ENCODE measurements around the gene FAM184A. TPM values are rescaled to one million over a fixed set of nuclear protein-coding genes. Genes with fewer than 3 reads are reported as not detected.

FAM184A gene
- total and polyA plus RNA-seq, 2 of the 8 experiments (the other 6 are each of a cell fraction or from before 2014, with no cell fraction given) = 6.3 to 11.3 TPM

- H4K20me1 ChIP-seq (replicated peaks in 1 of 2; ENCODE audit: control insufficient read depth in 1 of 2, insufficient read depth in 2 of 2, low read length in 2 of 2) = peaks cover 0 to 8% of the 10 kb centered on the region in 2 experiments
- no peak overlapping the region for H2BK15ac ChIP-seq (ENCODE audit: low read length)
- no peak for DNase-seq (ENCODE audit: low read depth in 1 of 2, low spot score in 2 of 2)
These were observed 147.8 kb downstream of the FAM184A start for GRCh38 chr6:118930680-118931079.

More at GRCh38 chr6:118930680-118931079, 147.8 kb downstream of the FAM184A start:
- Histone ChIP-seq H3K9ac (replicated peaks in 1 of 4; ENCODE audit: extremely low read depth in 1 of 4, low read depth in 3 of 4, low read length in 3 of 4) (no peak overlapping the region), H4K91ac (replicated peaks; ENCODE audit: insufficient read length, low read length) (no peak overlapping the region), H2BK12ac (ENCODE audit: low read depth, low read length) (no peak overlapping the region), H4K8ac (ENCODE audit: extremely low read depth, insufficient read depth, low read length) (no peak overlapping the region), H3K4me2 (ENCODE audit: insufficient read depth in 1 of 2, low read depth in 2 of 2, low read length in 2 of 2) (no peak overlapping the region), H2AFZ (ENCODE audit: low read length) (no peak overlapping the region), H3K79me2 (ENCODE audit: control insufficient read depth in 1 of 2, insufficient read depth in 2 of 2, low read length in 2 of 2) (peaks cover 0 to 21% of the 10 kb centered on the region in 2 experiments; a peak in 2 of 4 replicates), H3K4me1 (replicated peaks in 1 of 4; ENCODE audit: control insufficient read depth in 3 of 4, insufficient read depth in 4 of 4, low read length in 3 of 4) (peaks cover 0 to 2% (median 0%) of the 10 kb centered on the region in 4 experiments; a peak in 2 of 7 replicates), H3K23ac (ENCODE audit: insufficient read length) (no peak overlapping the region), H3K18ac (ENCODE audit: extremely low read depth, low read length) (no peak overlapping the region), H2BK5ac (ENCODE audit: low read depth, low read length) (no peak overlapping the region), H4K5ac (ENCODE audit: insufficient read length, low read depth, low read length) (no peak overlapping the region), H2BK20ac (ENCODE audit: low read length) (no peak overlapping the region), H3K4ac (replicated peaks; ENCODE audit: insufficient read length, low read depth, low read length) (no peak overlapping the region), H3K4me3 (ENCODE audit: extremely low read depth in 1 of 4, insufficient read depth in 2 of 4, low read depth in 3 of 4, low read length in 4 of 4) (no peak overlapping the region), H2BK120ac (replicated peaks; ENCODE audit: low read depth, low read length) (no peak overlapping the region), H2AK5ac (ENCODE audit: low read depth, low read length) (no peak overlapping the region), H3K79me1 (ENCODE audit: low read depth, low read length) (no peaks in the 10 kb centered on the region), H3K9me3 (ENCODE audit: insufficient read depth in 2 of 2, low read depth in 1 of 2, low read length in 1 of 2) (no peaks in the 10 kb centered on the region), H3K36me3 (ENCODE audit: control insufficient read depth in 2 of 4, insufficient read depth in 4 of 4, low read length in 3 of 4) (peaks cover 0 to 24% (median 8%) of the 10 kb centered on the region in 4 experiments; a peak in 4 of 8 replicates), H3K56ac (replicated peaks; ENCODE audit: insufficient read length, low read depth, low read length) (no peak overlapping the region), H3K27me3 (replicated peaks in 1 of 4; ENCODE audit: control insufficient read depth in 3 of 4, extremely low read depth in 1 of 4, insufficient read depth in 3 of 4, low read length in 3 of 4) (no peaks in the 10 kb centered on the region), H3K23me2 (ENCODE audit: low read depth, low read length) (no peaks in the 10 kb centered on the region; the same call in 1 of the 2 replicates), H3K27ac (ENCODE audit: low read depth, low read length) (no peak overlapping the region), H3K14ac (ENCODE audit: insufficient read length) (no peak overlapping the region)
- CTCF ChIA-PET (ENCODE audit: partially characterized antibody) = no interaction called here
- WGBS, 2 experiments (ENCODE audit: extremely low coverage in 1 of 2, insufficient coverage in 1 of 2, insufficient read length in 1 of 2, insufficient replicate concordance in 2 of 2, low coverage in 1 of 2, low lambda C conversion rate in 2 of 2, missing lambda C conversion rate in 1 of 2) = 96% methylated on average over 3 of the region's 3 CpGs; no CpG with 5 or more reads in 1 of the 2 experiments
- FAIRE-seq = no peak
- POLR2A ChIA-PET (ENCODE audit: partially characterized antibody) = no interaction called here
- TF ChIP-seq TEAD4 (IDR thresholded peaks at IDR 0.05; ENCODE audit: low read depth, low read length) = peak; percentile 60; the same call in 1 of the 2 replicates
- no peak for TF ChIP-seq NANOG (IDR thresholded peaks at IDR 0.05; ENCODE audit: insufficient read depth, low read depth, low read length, poor library complexity, severe bottlenecking)
- TF ChIP-seq CTCF (IDR thresholded peaks at IDR 0.05; ENCODE audit: control extremely low read depth in 1 of 3, insufficient read depth in 1 of 3, low read depth in 1 of 3, low read length in 3 of 3) = peak in 1 of 3 experiments; percentile 9; a peak in 2 of 4 replicates
